Stomach (tissue), 9 donors: Measurements from ENCODE around the gene SSUH2. TPM values are rescaled to one million over a fixed set of nuclear protein-coding genes. Genes with fewer than 3 reads are reported as not detected.

Experiments used
- DNase-seq, 2 donors: peaks; one replicate each; pipeline versions ENCODE4 v3.0.0 to v3.0.0-alpha.2; 2013 to 2019
- H3K27ac ChIP-seq, 5 donors: fragments of 200-600 bp in 4 of 5; sonication (generic) in 4 of 5; one replicate each; pipeline ENCODE4 v1.5.1; 2013 to 2019; ENCODE audit warnings: mild to moderate bottlenecking in 1 of 5, moderate library complexity in 1 of 5
- H3K27me3 ChIP-seq, 3 donors: fragments of 200-600 bp; sonication (generic); one replicate each; pipeline ENCODE4 v1.5.1; 2017 to 2019; ENCODE audit warnings: mixed run types in 1 of 3
- H3K36me3 ChIP-seq, 4 donors: fragments of 200-600 bp; sonication (generic); 1 replicate in 3 of 4; 2 replicates in 1 of 4; pipeline ENCODE4 v1.5.1; 2016 to 2019
- H3K4me1 ChIP-seq, 4 donors: fragments of 200-600 bp; sonication (generic); one replicate each; pipeline ENCODE4 v1.5.1; 2016 to 2019
- H3K4me3 ChIP-seq, 4 donors: fragments of 200-600 bp; sonication (generic) in 3 of 4; one replicate each; pipeline ENCODE4 v1.5.1; 2016 to 2019; ENCODE audit warnings: mild to moderate bottlenecking in 1 of 4
- H3K9me3 ChIP-seq, 4 donors: fragments of 200-600 bp; sonication (generic); one replicate each; pipeline ENCODE4 v1.5.1; 2016 to 2019
- EP300 ChIP-seq: sonication (generic); formaldehyde crosslinking; IDR thresholded peaks from one replicate; pipeline ENCODE4 v1.6.1; 2017; ENCODE audit warnings: antibody characterized with exemption
- POLR2A ChIP-seq, 4 donors: fragments of 450-650 bp; IDR thresholded peaks; one replicate each; pipeline ENCODE4 v1.6.1; 2016; ENCODE audit warnings: antibody characterized with exemption in 4 of 4, control low read depth in 2 of 4, mild to moderate bottlenecking in 1 of 4, moderate library complexity in 1 of 4
- POLR2AphosphoS5 ChIP-seq, 3 donors: sonication (generic); formaldehyde crosslinking; IDR thresholded peaks; one replicate each; pipeline ENCODE4 v1.6.1; 2016; ENCODE audit warnings: antibody characterized with exemption in 3 of 3
- WGBS, 5 donors: extraction: QIAGEN DNeasy Blood & Tissue Kit in 3 of 5; methylation state at CpG; one replicate each; pipeline versions ENCODE4 v1.1.5 to v1.1.7; 2013 to 2018; 5-methylcytosine and 5-hydroxymethylcytosine counted together
- intact Hi-C: fragments of 100-400 bp; cut with DNase I; formaldehyde crosslinking; loops from one replicate; pipeline ENCODE4 v1.15.1; 2023; ENCODE audit warnings: low total_unique reads
- polyA plus RNA-seq, 3 donors: library from polyadenylated mRNA; stranded (reverse); fragments of 200-250 nt; gene quantifications; one replicate each; pipeline ENCODE4 v1.2.3, GENCODE V29; 2013
- total RNA-seq, 5 donors: library from RNA; depleted of rRNA; stranded (reverse); fragments of >200 nt; gene quantifications; one replicate each; pipeline versions ENCODE4 v1.1.0 to v1.2.3, GENCODE V29; 2014 to 2016
- TF ChIP-seq, protein P1 (sequence below), 7 experiments: fragments of 450-650 bp in 4 of 7; fragments of 200-600 bp in 3 of 7; sonication (generic) in 3 of 7; IDR thresholded peaks; one replicate each; pipeline ENCODE4 v1.5.1; 2016 to 2019; ENCODE audit warnings: antibody characterized with exemption in 7 of 7, control low read depth in 2 of 7, mild to moderate bottlenecking in 1 of 7
- donor health status: healthy with polysubstance abuse.
- donor health status: Bipolar disorder and iron deficiency.
- donor health status: healthy.

SSUH2 gene
- total and polyA plus RNA-seq, 8 donors: 0.35 to 6.3 (median 1.0) TPM; not detected in 2

DNA sequence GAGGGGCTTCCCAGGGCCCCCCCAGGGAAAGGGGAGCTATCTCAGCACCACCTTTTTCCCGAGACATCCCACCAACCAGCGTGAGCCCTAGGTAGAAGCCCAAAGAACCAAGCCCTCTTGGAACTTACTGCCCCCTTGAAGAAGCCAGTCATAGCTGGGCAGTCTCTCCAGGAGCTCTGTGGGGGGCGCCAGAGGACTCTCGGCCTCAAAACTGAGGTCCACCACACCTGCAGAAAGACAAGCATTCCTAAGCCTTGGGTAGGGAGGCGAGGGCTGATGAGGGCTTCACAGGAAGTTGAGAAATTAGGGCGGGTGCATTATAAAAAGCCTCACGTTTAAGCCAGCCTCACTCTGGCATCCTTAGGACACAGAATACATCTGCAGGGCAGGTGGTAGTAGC is 9.0 kb downstream of the SSUH2 start:
- peaks cover 0 to 7% (median 0%) of the 10 kb centered on the region in 4 donors for H3K9me3 ChIP-seq
- H3K27ac ChIP-seq: no peak overlapping the region
- no peaks in the 10 kb centered on the region for H3K27me3 ChIP-seq
- no peak for DNase-seq
- H3K4me1 ChIP-seq: no peaks in the 10 kb centered on the region
- WGBS, 5 donors: 70 to 83% (median 77%) methylated on average over 7 of the region's 7 CpGs
- TF ChIP-seq EP300 (no peak), POLR2A (IDR thresholded peaks at IDR 0.05) (no peak), POLR2AphosphoS5 (IDR thresholded peaks at IDR 0.05) (no peak)
- TF ChIP-seq, protein P1, sequence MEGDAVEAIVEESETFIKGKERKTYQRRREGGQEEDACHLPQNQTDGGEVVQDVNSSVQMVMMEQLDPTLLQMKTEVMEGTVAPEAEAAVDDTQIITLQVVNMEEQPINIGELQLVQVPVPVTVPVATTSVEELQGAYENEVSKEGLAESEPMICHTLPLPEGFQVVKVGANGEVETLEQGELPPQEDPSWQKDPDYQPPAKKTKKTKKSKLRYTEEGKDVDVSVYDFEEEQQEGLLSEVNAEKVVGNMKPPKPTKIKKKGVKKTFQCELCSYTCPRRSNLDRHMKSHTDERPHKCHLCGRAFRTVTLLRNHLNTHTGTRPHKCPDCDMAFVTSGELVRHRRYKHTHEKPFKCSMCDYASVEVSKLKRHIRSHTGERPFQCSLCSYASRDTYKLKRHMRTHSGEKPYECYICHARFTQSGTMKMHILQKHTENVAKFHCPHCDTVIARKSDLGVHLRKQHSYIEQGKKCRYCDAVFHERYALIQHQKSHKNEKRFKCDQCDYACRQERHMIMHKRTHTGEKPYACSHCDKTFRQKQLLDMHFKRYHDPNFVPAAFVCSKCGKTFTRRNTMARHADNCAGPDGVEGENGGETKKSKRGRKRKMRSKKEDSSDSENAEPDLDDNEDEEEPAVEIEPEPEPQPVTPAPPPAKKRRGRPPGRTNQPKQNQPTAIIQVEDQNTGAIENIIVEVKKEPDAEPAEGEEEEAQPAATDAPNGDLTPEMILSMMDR (IDR thresholded peaks at IDR 0.05): no peak
- intact Hi-C loops: no loop called here
- no peaks in the 10 kb centered on the region for H3K36me3 ChIP-seq
- H3K4me3 ChIP-seq: no peak overlapping the region

DNA sequence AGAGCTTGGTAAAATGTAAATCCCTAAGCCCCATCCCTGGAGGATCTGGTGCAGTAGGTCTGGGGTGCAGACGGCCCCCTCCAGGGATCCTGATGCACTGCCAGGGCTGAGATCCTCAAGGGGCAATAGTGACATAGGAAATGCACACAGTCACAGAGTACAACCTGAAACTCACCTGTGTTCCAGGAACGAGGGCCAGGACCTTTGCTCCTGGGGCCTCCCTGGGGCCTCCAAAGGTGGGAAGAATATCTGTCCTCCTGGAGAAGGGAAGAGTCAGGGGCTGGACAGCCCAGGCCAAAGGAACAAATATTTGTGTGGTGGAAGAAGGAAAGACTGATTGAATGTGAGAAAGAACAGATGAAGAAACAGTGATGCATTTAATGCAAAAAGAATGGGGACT is 9.5 kb downstream of the SSUH2 start:
- TF ChIP-seq, protein P1 (IDR thresholded peaks at IDR 0.05): no peak
- TF ChIP-seq POLR2A (IDR thresholded peaks at IDR 0.05) (no peak), EP300 (no peak), POLR2AphosphoS5 (IDR thresholded peaks at IDR 0.05) (no peak)
- no peak for DNase-seq
- H3K36me3 ChIP-seq: no peaks in the 10 kb centered on the region
- no peaks in the 10 kb centered on the region for H3K27me3 ChIP-seq
- H3K27ac ChIP-seq: no peak overlapping the region
- intact Hi-C loops: no loop called here
- H3K4me1 ChIP-seq: no peaks in the 10 kb centered on the region
- no peak overlapping the region for H3K4me3 ChIP-seq
- H3K9me3 ChIP-seq: peaks cover 0 to 7% (median 0%) of the 10 kb centered on the region in 4 donors
- 77 to 86% (median 83%) methylated on average over 2 of the region's 2 CpGs for WGBS, 5 donors

DNA sequence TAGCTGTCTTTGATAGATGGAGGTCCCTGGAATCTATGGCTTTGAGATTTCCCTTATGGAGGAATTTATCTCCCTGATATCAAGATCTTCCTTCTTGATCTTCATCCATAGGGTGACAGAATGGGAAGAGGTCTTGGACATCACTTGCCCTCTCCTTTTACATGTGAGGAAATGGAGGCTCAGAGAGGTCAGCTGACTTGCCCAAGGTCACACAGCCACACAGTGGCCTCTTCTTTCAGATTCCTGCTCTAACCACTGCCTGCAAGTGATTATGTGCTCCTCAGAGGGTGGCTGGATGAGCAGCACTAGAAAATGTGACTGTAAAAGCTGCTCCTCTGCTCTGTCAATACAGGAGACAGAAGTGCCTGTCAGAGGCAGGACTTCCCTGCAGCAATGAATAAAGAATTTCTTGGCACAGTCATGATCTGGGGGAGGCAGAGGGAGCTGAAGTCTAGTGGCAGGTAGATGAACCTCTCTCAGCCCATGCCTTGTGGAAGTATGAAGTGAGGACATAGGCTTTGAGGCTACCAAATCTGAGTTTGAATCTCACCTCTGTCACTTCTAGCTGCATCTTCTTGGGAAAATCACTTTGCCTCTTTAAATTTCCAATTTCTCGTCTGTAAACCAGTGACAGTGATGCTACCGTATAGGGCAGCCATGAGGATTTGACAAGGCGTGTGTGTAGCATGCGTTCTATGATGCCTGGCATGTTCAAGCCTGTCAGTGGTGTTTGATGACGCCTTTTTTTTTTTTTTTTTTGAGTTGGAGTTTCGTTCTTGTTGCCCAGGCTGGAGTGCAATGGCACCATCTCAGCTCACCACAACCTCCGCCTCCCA is 12.0 kb downstream of the SSUH2 start:
- H3K4me1 ChIP-seq: no peaks in the 10 kb centered on the region
- H3K27ac ChIP-seq: no peak overlapping the region
- H3K9me3 ChIP-seq: peaks cover 0 to 7% (median 0%) of the 10 kb centered on the region in 4 donors
- 85 to 96% (median 92%) methylated on average over 7 of the region's 7 CpGs for WGBS, 5 donors
- no peak for TF ChIP-seq EP300
- no peak for TF ChIP-seq POLR2AphosphoS5 (IDR thresholded peaks at IDR 0.05)
- TF ChIP-seq POLR2A (IDR thresholded peaks at IDR 0.05): no peak
- TF ChIP-seq, protein P1 (IDR thresholded peaks at IDR 0.05): no peak
- DNase-seq: no peak
- H3K27me3 ChIP-seq: no peaks in the 10 kb centered on the region
- H3K4me3 ChIP-seq: no peak overlapping the region
- no peaks in the 10 kb centered on the region for H3K36me3 ChIP-seq
- intact Hi-C loops: no loop called here

DNA sequence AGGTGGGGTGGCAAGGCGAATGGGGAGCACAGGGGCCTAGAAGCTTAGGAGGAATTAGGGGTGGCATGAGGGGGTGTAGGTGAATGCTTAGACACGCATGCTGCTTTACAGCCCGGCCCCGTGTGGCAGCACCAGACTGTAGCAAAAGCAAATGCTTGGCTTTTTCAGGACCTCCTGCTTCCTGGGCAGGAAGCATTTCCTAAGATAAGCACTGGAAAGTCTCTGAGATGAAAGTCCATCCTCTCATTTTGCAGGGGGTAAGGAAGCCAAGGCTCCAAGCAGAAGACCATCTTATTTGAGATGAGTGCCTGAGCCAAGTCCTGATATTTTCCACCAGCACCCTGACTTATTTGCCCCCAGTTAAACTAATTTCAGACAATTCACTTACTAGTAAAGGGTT is 12.9 kb downstream of the SSUH2 start:
- 36 to 74% (median 52%) methylated on average over 4 of the region's 4 CpGs for WGBS, 5 donors
- no peak overlapping the region for H3K4me3 ChIP-seq
- H3K27ac ChIP-seq: no peak overlapping the region
- peaks cover 0 to 7% (median 0%) of the 10 kb centered on the region in 4 donors for H3K9me3 ChIP-seq
- no peaks in the 10 kb centered on the region for H3K4me1 ChIP-seq
- no peak for TF ChIP-seq POLR2A (IDR thresholded peaks at IDR 0.05)
- TF ChIP-seq, protein P1 (IDR thresholded peaks at IDR 0.05): no peak
- no peak for TF ChIP-seq POLR2AphosphoS5 (IDR thresholded peaks at IDR 0.05)
- no peak for TF ChIP-seq EP300
- no peaks in the 10 kb centered on the region for H3K36me3 ChIP-seq
- H3K27me3 ChIP-seq: no peaks in the 10 kb centered on the region
- intact Hi-C loops: no loop called here
- peak in 1 of 2 donors; percentile 43 for DNase-seq
